ENCODE data around the gene USP25.

- TF ChIP-seq CTCF (conservative IDR thresholded peaks at IDR 0.05 in 1 of 2, IDR thresholded peaks at IDR 0.05 in 1 of 2; ENCODE audit: low read depth in 1 of 2, low read length in 2 of 2), result no peak
- no peak for TF ChIP-seq EZH2 (IDR thresholded peaks at IDR 0.05; ENCODE audit: low read length, missing control alignments)
These were observed 139.2 kb downstream of the USP25 start for GRCh38 chr21:15868940-15869339.
